GM12892 (cell line): ENCODE data around the gene MFSD12.

ENCODE experiments used
- POLR2A ChIP-seq: IDR thresholded peaks from 2 replicates; pipeline ENCODE4 v1.6.1; 2011; ENCODE audit warnings: low read depth, low read length, control low read depth
- TAF1 ChIP-seq: IDR thresholded peaks from 2 replicates; pipeline ENCODE4 v1.6.1; 2011; ENCODE audit warnings: low read depth, mild to moderate bottlenecking, control low read depth, low read length, borderline replicate concordance

DNA sequence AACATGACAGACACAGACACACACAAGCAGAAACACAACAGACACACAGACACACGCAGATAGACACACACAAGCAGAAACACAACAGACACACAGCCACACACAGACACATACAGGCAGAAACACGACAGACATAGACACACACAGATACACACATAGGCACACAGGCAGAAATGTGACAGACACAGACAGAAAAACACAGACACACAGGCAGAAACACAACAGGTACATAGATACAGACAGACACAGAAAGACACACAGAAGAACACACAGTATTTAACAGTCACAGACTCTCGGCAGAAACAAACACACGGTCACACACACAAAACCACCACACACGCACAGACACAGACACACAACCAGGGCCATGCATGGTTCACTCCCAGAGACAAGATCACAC is 48.4 kb upstream of the MFSD12 start:
- TF ChIP-seq POLR2A (no peak), TAF1 (no peak)
